ENCODE results near the gene KSR2.
"Not testable (repeated sequence)": the region's sequence is repeated elsewhere in the genome, so short reads cannot be mapped to it uniquely, and the experiment has no call there.

KSR2 gene

DNA sequence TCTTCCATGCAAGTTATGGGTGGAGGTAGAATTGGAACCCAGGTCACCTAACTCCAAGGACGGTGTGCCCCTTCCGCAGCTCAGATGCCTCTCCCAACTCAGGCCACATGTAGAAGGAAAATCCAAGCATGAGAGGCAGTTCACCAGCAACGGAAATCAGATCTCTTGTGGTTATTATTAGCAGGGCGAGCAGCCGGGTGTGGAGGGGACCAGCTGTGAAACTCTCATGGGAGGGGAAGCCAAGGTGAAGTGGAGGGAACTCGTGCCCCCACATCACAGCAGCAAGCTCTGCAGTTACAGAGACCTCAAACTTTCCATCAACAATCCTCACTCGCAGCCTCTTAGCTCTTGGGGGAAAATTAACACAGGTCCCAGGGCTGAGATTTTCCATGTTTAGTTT is 79.7 kb downstream of the KSR2 start:
- DNase-seq, result no peak

DNA sequence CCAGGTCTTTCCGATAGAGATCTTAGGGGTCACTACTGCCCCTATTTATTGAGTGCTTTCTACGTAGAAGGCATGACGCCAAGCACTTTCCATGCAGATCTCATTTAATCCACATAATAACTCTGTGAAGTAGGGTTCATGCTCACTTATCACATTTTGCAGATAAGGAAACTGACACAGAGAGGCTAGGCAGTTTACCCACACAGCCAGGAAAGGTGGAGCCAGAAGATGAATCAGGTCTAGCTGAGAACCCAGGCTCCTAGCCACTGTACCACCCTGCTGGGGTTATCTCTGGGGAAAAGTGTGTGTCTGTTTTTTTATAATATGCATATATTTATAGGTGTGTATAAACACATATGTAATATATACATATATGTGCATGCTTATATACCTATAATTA is 83.6 kb downstream of the KSR2 start:
- DNase-seq, result no peak

DNA sequence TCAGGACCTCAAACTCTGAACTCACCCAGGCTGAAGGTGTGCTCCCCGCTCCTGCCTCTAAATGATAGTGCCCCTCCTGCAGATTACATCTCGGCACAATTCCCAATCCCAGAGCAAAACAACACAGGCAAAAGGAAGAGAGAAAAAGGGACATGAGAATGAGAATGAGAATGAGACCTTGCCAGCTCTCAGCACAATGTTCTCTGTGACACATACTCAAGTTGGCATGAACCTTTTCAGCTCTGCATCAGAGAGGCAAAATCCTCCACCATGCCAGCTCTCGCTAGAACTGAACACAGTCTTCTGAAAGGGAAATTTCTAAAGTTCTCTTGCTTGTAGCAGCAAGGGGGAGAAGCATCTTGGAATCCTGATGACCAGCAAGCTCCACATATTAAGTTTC is 84.6 kb downstream of the KSR2 start:
- no peak for DNase-seq

DNA sequence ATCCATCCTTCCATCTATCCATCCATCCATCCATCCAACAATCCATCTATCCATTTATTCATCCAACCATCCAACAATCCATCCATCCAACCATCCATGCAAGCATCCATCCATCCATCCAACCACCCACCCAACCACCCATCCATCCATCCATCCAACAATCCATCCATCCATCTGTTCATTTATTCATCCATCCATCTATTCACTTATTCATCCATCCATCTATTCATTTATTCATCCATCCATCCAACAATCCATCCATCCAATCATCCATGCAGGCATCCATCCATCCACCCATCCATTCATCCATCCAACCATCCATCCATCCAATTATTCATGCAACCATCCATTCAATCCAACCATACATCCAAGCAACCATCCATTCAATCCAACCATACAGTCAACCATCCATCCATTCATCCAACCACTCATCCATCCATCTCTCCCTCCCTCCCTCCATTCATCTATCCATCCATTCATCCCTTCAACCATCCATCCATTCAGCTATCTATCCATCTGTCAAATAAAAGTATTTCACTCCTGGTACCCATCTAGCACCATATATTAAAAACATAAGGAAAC is 86.1 kb downstream of the KSR2 start:
- DNase-seq, result no peak

DNA sequence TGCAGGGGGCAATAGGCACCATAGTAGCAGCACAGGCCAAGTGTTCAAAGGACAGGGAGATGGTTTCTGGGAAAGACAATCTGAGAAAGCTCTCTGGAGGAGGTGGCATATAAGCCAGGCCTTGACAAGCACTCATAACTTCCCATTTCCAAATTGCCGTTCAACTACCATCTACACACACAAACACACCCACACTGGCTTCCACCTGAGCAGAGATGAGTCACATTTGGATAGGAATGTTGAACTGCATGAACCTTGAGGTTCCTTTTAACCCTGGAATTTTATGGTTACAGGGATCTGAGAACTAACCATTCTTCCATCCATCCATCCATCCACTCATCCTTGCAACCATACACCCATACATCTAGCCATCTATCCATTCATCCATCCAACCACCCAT is 86.6 kb downstream of the KSR2 start:
- DNase-seq, result no peak

DNA sequence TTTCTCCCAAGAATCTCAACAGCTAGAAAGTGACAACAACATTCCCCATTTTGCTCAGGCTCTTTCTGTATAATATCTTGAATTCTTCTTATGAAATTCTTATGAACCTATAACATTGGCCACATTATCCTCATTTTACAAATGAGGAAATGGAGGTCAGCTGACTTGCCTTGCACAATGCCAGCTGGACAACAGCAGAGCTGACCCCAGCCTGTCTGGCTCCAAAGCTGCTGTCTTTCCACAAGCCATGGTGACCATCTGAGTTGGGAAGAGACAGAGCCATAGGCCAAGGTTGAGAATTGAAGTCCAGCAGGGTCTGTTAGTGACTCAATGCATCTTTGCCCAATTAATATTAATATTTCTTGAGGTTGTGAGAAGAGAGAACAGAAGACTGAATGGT is 87.3 kb downstream of the KSR2 start:
- DNase-seq, result no peak

DNA sequence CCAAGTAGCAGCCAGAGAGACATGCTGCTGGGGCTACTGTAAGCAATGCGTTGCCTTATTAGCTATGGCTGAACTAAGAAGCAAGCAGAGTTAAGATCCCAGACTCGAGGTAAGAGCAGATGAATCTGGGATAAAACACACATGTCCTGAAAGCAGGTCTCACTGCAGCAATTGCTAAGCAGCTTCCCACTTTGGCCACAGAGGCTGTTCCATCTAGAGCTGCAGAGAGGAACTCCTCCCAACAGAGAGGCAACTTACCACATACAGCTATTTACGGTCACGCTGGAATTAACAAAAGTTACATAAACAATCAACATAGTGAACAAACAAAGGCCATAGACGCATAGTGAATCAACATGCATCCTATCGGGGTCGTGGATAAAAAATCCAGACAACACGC is 90.2 kb downstream of the KSR2 start:
- DNase-seq, result no peak

DNA sequence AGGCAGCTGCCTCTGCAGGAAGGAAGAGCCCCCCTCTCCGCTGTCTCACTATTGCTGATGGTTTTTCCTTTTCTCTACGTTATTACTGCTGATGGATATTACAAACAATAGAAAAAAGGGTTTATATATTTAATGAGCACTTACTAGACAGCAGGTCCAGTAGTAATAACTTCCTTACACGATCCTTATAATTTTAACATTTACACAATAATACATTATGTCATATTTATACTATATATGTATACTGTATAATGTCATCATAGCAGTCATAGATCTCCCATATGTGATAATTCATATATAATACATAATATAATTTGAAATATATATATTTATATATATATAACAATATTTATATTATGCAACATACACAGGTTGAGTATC is 92.4 kb downstream of the KSR2 start:
- no peak for DNase-seq

DNA sequence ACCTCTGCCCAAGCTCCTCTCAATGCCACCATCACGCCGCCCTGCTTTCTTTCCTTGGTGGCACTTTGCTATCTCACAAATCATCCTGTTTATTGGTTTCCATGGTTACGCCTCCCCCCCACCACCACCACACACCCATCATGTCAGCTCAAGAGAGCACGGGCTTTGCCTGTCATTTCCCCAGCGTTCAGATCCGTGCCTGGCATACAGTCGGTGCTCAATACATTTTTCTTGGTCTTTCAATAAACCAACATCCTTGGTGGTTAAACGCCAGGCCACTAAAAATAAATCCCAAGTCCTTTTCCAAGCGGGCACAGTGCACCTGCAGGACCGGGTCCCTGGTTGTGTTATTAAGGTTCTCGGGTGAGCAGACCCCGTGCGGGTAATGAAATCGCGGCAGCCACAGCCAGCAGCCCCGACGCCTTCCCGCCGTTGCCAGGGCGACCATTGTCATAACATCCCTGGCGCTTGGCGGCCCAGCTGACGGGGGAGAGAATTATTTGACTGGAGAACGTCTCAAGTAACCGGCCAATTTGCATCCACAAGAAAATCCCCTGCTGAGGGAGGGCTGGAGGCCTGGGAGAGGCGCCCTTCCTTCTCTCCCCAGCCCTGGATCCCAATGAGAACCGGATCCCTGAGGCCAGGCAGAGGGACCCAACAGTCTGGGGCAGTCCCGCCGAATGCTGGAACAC is 92.9 kb downstream of the KSR2 start:
- no peak for DNase-seq

DNA sequence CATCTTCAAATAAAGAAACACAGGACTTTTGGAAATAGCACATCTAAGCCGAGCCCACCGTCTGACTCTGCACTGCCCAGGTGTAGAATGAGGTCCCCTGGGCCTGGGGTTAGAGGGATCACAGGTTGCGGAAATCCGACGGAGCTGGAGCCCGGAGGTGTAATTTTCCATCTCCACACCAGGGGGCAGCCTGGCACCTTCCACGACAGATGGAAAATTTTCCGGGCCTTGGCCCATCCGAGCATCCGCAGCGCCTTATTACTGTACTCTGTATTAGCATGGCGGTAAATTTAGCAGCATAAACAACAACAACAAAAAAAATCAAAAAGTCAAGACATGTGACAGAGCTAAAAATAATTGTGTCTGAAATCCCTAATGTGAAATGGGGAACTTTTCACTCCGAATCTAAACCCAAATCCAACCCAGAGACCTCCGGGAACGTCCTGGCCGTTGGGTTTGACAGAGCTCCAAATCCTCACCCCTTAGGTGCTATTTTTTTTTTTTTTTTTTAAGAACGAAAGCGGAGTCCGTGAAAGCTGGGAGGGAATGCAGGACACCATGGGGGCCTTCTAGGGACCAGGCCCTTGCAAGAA is 93.9 kb downstream of the KSR2 start:
- peak; percentile 70 for DNase-seq

DNA sequence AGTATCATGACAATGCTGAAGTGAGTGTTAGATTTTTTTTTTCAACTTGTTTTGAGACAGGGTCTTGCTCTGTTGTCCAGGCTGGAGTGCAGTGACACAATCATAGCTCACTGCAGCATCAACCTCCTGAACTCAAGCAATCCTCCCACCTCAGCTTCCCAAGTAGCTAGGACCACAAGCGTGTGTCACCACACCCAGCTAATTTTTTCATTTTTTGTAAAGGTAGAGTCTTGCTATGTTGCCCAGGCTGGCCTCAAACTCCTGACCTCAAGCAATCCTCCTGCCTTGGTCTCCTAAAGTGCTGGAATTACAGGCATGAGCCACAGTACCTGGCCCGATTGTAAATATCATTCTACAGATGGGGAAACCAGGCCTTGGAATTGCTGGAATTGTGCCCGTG is 94.6 kb downstream of the KSR2 start:
- DNase-seq, result not testable (repeated sequence)

DNA sequence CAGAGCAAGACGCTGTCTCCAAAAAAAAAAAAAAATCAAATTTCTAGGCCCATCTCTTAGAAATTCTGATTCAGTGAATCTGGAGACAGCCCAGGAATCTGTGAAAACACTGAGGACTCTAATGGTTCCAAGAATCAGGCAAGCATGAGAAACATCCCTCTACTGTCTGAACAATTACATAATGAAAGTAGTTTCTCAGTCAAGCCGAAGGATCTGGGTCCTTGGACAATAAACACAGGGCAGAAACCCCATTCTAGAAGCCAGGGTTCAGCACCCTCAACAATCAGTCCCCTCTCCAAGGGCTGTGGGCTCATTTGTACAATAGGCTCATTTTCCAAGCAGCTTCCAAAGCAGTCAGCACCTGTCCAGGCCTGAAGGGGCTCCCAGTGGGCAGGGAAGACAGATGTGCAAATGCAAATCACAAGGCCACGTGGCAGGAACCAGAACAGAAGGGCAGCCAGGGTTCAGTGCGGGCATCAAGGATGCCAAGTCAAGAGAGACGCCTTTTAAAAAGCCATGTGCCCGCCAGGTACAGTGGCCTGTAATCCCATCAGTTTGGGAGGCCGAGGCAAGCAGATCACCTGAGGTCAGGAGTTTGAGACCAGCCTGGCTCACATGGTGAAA is 96.1 kb downstream of the KSR2 start:
- no peak for DNase-seq

DNA sequence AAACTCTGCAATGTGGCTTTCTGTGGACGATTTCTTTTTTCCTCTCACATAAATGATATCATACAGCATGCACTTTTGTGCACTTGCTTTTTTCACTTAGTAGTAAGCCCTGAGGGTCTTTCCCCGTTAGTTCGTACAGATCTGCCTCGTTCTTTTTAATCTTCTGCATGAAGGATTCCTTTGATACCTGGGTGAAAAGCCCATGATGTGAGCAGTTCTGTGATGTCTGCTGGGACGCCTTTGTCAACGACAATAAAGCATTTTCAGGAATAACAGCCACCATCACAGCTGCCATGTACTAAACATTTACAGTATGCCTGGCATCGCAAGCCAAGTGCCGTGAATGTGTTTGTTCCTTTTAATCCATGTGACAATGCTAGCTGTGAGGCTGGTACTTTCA is 99.2 kb downstream of the KSR2 start:
- DNase-seq, result no peak

DNA sequence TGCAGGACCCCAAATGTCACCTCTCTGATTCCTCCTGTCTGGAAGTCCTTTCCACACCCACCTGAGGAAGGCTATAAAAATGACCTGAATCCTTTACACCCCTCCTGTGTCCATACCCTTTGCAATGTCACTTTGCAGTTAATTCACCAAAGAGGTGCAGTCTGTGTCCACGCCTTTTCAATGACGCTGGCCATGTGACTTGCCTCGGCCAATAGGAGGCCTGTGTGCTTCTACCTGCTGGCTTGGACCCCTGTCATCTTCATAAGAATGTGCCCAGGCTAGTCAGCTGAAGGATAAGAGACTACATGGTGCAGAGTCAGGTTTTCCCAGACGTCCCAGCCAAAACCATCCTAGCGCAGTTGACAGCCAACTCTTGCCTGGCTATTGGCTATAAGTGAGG is 101.4 kb downstream of the KSR2 start:
- no peak for DNase-seq

DNA sequence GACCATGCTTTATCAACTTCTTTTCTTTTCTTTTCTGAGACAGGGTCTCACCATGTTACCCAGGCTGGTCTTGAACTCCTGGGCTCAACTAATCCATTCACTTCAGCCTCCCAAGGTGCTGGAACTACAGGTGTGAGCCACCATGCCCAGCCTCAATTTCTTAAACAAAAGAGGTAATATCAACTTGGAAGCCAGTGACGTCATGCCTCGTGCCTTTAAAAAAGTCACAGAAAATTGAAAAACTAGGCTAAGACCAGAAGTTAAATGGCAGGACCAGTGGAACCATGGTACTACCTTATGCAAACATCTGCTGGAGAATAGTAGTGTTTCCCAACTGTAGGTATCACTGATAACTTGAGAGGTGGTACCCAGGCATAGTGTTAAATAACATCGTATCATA is 103.3 kb downstream of the KSR2 start:
- no peak for DNase-seq

DNA sequence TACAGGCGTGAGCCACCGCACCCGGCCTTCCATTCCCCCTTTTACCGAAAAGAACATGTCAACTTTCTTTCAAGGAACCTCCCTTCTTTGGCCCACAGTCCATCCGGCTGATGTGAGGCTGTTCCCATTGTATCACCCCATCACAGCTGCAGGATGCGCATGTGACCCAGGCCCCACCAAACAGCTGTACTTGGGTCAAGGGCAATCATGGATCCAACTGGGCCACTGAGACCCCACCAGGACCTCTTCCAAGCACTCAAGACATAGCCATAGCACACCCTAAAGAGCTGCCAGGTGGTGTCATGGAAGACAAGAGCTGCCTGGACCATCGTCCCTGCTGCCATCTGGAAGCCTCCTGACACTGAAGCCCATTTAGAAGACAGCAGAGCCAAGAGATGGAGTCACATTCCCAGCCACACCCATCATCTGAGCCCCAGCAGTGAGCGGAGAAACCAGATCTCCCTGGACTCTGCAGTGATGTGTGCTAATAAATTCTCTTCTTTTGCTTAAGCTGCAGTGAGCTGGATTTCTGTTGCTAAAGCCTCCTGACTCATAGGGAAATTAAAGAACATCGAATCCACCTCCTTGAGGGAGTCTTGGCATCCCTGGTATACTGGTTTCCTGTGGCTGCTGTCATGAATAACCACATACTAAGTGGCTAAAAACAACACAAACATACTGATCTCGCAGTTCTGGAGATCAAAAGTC is 105.6 kb downstream of the KSR2 start:
- DNase-seq, result no peak

DNA sequence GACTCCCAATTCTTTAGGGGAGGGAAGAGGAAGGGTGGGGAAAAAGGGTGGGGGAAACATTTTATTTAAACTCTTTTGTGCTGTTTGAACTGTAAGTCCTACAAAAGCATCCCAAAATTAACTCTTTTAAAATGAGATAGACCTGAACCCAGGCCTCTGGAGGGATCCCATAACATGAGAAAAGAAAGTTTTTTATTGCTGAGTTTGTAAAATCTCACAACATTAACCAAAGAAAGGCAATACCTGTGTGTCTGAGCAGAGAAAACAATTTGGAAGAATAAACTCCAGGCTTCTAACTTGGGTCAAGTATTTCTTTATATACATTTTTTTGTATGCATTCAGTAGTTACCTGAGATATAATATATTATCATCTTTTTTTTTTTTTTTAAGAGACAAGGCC is 107.1 kb downstream of the KSR2 start:
- no peak for DNase-seq

DNA sequence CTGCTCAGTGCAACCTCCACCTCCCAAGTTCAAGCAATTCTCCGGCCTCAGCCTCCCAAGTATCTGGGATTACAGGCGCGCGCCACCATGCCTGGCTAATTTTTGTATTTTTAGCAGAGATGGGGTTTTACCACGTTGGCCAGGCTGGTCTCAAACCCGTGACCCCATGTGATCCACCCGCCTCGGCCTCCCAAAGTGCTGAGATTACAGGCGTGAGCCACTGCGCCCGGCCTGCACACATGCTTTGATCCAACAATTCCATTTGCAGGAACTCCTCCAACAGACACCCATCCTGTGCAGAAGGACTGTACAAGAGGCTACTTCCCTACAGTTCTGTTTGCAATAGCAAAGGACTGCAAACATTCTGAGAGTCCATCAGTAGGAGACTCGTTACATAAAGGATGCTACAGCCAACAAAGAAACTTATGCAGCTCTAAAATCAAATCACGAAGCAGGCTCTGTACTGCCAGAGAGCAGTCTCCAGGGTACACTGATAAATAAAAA is 108.0 kb downstream of the KSR2 start:
- not testable (repeated sequence) for DNase-seq

DNA sequence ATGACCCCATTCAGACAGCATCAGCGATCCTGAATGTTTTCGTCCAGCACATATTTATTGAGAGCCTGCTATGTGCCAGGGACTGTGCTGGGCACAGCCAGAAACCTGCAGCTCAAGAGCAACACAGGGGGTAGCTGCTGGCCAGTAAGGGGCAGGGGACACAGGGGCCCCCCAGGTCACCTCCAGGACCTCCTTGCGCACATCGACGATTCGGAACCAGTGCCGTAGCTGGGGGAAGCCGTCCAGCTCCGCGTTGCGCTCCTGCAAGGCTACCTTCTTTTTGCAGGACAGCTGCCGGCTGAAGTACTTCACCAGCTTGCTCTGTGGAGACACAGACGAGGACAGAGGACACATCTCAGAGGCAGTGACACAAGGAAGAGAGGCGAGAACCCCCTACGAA is 108.7 kb downstream of the KSR2 start:
- no peak for DNase-seq

DNA sequence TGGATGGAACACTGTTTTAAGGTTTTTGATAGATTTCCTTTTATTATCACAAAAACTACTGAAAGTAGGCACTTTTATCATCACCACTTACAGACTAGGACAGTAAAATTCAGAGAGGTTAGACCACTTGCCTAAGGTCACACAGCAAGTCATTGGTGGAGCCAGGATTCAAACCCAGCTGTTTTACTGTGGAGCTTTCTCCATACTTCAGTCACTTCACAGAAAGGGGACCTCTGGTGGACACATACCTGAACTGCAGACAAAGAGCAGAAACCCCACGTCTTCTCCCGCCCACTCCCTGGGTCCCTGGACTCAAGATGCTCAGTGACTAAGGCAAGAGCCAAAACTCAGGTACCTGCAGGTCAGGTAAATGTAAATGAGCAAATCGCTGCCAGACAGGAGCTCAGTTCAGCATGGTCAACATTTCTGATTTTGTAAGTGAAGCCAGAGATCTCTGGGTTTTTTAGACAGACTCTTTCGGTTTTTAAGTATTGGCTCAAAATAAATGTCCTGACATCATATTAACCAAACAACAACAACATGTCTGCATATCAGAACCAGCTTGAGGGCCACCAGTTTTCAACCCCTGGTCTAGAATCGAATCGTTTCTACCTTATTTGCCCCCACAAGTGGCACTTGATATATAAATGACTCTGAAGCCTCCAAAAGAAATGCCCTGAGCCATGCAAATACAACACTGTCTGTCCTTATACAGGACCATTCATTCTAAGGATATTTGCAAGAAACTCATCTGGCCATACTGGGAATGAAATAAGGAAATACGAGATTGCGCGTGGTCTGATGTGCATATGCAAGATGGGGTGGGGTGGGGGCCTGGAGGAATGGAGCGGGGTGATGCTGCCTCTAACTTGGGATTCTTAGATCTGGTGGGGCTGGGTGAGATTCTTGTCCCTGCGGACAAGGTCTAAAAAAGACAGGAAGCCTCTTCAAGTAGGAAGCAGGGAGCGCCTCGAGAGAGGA is 110.9 kb downstream of the KSR2 start:
- peak; percentile 65 for DNase-seq

DNA sequence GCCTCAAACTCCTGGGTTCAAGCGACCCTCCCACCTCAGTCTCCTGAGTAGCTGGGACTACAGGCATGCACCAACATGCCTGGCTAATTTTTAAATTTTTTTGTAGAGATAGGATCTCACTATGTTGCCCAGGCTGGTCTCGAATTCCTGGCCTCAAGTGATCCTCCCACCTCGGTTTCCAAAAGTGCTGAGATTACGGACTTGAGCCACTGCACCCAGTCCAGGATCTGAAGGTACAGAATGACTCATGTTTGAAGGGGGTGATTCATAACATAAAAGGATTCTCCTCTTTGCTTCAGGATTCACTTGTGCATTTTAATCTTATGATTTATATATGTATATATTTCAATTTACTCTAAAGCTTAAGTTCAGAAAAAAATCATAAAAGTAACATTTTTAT is 111.7 kb downstream of the KSR2 start:
- DNase-seq, result not testable (repeated sequence)

DNA sequence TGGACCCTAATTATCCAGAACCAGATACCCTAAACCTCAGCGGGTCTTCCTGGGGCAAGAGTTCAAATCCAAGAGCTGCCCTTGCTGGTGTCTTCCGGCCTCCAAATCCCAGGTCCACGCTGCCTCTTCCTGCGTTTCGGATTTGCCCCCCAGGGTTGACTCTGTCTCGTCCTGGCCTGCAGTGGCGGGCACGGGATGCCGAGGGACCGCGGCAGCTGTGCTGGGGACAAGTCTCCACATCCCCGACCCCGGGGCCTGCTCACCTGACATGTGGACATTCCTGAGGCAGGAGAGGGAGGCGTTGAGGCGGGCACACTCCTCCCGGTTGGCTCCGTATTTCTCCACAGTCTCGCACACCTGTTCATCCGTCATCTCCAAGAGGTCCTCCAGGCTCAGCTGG is 113.6 kb downstream of the KSR2 start:
- DNase-seq, result no peak

Data from suppressor macrophage treated with lipopolysaccharide for 4 hours (primary cell).